ENCODE measurements around the gene SRF.

The SRF gene

GRCh38 chr6:43219814-43220213, 48.7 kb downstream of the SRF start:
- no peak for DNase-seq

GRCh38 chr6:43220439-43220951, 49.4 kb downstream of the SRF start:
- no peak for DNase-seq

- no peak for DNase-seq
Measured at GRCh38 chr6:43221046-43221972, 50.2 kb downstream of the SRF start.

GRCh38 chr6:43222418-43223059, 51.5 kb downstream of the SRF start:
- DNase-seq, result no peak

GRCh38 chr6:43223175-43223574, 52.1 kb downstream of the SRF start:
- no peak for DNase-seq

- DNase-seq, result no peak
Measured at GRCh38 chr6:43226192-43226851, 55.3 kb downstream of the SRF start.

GRCh38 chr6:43228951-43229802, 58.1 kb downstream of the SRF start, which contains the start of gene DNPH1:
Gene DNPH1, minus strand, starts transcription at chr6:43229481. Its CDS starts 25 bp downstream, at chr6:43229456.
- peak; percentile 83 for DNase-seq

- no peak for DNase-seq
Measured at GRCh38 chr6:43229803-43230620, 58.9 kb downstream of the SRF start.

GRCh38 chr6:43231053-43231452, 60.0 kb downstream of the SRF start:
- no peak for DNase-seq

Data from CD4-positive, alpha-beta T cell treated with Interleukin-17A for 1 hour (primary cell).